ENCODE measurements around the gene ZNF862. TPM values are rescaled to one million over a fixed set of nuclear protein-coding genes. Genes with fewer than 3 reads are reported as not detected.

The ZNF862 gene
- total and polyA plus RNA-seq, 10 of the 15 experiments (the other 5 are each of a cell fraction or from before 2014, with no cell fraction given) = 0.49 to 7.7 (median 3.5) TPM

DNA sequence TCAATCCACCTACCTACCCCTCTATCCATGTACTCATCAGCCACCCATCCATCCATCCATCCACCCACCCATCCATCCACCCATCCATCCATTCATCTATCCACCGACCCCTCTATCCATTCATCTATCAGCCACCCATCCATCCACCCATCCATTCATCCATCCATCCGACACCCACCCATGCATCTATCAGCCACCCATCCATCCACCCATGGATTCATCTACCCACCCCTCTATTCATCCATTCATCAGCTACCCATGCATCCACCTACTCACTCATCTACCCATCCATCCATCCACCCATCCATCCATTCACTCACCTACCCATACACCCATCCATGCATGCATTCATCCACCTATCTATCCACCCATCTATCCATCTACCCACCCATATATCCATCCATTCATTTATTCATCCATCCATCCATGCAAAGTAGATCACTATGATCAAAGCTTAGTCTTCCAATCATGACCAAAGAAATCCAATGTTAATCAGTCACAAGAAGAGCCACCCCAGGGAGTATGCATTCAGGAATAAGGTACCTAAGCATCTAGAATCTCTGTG is 37.1 kb upstream of the ZNF862 start:
- in situ Hi-C loops (cut with MboI) = no loop called here
- intact Hi-C loops (cut with micrococcal nuclease; ENCODE audit: unreplicated experiment) = no loop called here
- Histone ChIP-seq H2AFZ (ENCODE audit: control insufficient read depth, low read depth, low read length) (no peak overlapping the region), H3K4me1 (ENCODE audit: control insufficient read depth, insufficient read depth, low read length) (no peaks in the 10 kb centered on the region), H3K79me2 (ENCODE audit: control insufficient read depth, insufficient read depth, low read length) (no peaks in the 10 kb centered on the region), H3K4me3 (no peak overlapping the region), H3K9ac (ENCODE audit: control insufficient read depth, insufficient read depth, low read length) (no peak overlapping the region), H3K27ac (ENCODE audit: control insufficient read depth, insufficient read depth) (no peak overlapping the region), H3K36me3 (ENCODE audit: control insufficient read depth in 2 of 2, insufficient read depth in 2 of 2, low read length in 1 of 2) (no peaks in the 10 kb centered on the region), H3K4me2 (ENCODE audit: control insufficient read depth, insufficient read depth) (no peak overlapping the region), H4K20me1 (ENCODE audit: control insufficient read depth, insufficient read depth) (no peaks in the 10 kb centered on the region), H3K27me3 (replicated peaks in 1 of 2; ENCODE audit: control insufficient read depth in 2 of 2, insufficient read depth in 2 of 2, low read length in 1 of 2) (no peaks in the 10 kb centered on the region), H3K9me3 (replicated peaks; ENCODE audit: control insufficient read depth, insufficient read depth, low read length) (no peaks in the 10 kb centered on the region)
- no peak for FAIRE-seq
- ChIA-PET SMC1A (ENCODE audit: uncharacterized antibody, unreplicated experiment) (interaction anchor here (1.1 kb wide), 1 partner anchor 138 kb away, joined by 5 read pairs; no protein-coding TSS in a partner anchor), RAD21 (ENCODE audit: unreplicated experiment) (no interaction called here), CTCF (interaction anchor here (0.8 to 2.2 kb wide), 3 partner anchors 59 to 491 kb away, joined by 3 to 8 read pairs (median 3); no protein-coding TSS in a partner anchor), POLR2A (no interaction called here)
- BruUV-seq (replicated peaks) = no TSS peak
- ATAC-seq = no peak
- no peak for DNase-seq (ENCODE audit: low read depth, low spot score)
- WGBS (ENCODE audit: insufficient coverage, insufficient replicate concordance, low lambda C conversion rate, missing lambda C conversion rate) = 64% methylated on average over 1 of the region's 2 CpGs
- no peak for TF ChIP-seq CBFB (IDR thresholded peaks at IDR 0.05; ENCODE audit: low read depth)
- no peak for TF ChIP-seq SMARCA5 (IDR thresholded peaks at IDR 0.05)
- no peak for TF ChIP-seq NR2C1 (IDR thresholded peaks at IDR 0.05)
- TF ChIP-seq, protein P1, sequence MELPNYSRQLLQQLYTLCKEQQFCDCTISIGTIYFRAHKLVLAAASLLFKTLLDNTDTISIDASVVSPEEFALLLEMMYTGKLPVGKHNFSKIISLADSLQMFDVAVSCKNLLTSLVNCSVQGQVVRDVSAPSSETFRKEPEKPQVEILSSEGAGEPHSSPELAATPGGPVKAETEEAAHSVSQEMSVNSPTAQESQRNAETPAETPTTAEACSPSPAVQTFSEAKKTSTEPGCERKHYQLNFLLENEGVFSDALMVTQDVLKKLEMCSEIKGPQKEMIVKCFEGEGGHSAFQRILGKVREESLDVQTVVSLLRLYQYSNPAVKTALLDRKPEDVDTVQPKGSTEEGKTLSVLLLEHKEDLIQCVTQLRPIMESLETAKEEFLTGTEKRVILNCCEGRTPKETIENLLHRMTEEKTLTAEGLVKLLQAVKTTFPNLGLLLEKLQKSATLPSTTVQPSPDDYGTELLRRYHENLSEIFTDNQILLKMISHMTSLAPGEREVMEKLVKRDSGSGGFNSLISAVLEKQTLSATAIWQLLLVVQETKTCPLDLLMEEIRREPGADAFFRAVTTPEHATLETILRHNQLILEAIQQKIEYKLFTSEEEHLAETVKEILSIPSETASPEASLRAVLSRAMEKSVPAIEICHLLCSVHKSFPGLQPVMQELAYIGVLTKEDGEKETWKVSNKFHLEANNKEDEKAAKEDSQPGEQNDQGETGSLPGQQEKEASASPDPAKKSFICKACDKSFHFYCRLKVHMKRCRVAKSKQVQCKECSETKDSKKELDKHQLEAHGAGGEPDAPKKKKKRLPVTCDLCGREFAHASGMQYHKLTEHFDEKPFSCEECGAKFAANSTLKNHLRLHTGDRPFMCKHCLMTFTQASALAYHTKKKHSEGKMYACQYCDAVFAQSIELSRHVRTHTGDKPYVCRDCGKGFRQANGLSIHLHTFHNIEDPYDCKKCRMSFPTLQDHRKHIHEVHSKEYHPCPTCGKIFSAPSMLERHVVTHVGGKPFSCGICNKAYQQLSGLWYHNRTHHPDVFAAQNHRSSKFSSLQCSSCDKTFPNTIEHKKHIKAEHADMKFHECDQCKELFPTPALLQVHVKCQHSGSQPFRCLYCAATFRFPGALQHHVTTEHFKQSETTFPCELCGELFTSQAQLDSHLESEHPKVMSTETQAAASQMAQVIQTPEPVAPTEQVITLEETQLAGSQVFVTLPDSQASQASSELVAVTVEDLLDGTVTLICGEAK (IDR thresholded peaks at IDR 0.05; ENCODE audit: borderline replicate concordance) = no peak
- TF ChIP-seq, protein P2, sequence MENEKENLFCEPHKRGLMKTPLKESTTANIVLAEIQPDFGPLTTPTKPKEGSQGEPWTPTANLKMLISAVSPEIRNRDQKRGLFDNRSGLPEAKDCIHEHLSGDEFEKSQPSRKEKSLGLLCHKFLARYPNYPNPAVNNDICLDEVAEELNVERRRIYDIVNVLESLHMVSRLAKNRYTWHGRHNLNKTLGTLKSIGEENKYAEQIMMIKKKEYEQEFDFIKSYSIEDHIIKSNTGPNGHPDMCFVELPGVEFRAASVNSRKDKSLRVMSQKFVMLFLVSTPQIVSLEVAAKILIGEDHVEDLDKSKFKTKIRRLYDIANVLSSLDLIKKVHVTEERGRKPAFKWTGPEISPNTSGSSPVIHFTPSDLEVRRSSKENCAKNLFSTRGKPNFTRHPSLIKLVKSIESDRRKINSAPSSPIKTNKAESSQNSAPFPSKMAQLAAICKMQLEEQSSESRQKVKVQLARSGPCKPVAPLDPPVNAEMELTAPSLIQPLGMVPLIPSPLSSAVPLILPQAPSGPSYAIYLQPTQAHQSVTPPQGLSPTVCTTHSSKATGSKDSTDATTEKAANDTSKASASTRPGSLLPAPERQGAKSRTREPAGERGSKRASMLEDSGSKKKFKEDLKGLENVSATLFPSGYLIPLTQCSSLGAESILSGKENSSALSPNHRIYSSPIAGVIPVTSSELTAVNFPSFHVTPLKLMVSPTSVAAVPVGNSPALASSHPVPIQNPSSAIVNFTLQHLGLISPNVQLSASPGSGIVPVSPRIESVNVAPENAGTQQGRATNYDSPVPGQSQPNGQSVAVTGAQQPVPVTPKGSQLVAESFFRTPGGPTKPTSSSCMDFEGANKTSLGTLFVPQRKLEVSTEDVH (IDR thresholded peaks at IDR 0.05; ENCODE audit: low read depth, partially characterized antibody) = no peak
- no peak for TF ChIP-seq CREB1 (IDR thresholded peaks at IDR 0.05; ENCODE audit: low read depth)
- TF ChIP-seq SMAD1 (IDR thresholded peaks at IDR 0.05; ENCODE audit: low read depth, partially characterized antibody) = no peak
- TF ChIP-seq, protein P3, sequence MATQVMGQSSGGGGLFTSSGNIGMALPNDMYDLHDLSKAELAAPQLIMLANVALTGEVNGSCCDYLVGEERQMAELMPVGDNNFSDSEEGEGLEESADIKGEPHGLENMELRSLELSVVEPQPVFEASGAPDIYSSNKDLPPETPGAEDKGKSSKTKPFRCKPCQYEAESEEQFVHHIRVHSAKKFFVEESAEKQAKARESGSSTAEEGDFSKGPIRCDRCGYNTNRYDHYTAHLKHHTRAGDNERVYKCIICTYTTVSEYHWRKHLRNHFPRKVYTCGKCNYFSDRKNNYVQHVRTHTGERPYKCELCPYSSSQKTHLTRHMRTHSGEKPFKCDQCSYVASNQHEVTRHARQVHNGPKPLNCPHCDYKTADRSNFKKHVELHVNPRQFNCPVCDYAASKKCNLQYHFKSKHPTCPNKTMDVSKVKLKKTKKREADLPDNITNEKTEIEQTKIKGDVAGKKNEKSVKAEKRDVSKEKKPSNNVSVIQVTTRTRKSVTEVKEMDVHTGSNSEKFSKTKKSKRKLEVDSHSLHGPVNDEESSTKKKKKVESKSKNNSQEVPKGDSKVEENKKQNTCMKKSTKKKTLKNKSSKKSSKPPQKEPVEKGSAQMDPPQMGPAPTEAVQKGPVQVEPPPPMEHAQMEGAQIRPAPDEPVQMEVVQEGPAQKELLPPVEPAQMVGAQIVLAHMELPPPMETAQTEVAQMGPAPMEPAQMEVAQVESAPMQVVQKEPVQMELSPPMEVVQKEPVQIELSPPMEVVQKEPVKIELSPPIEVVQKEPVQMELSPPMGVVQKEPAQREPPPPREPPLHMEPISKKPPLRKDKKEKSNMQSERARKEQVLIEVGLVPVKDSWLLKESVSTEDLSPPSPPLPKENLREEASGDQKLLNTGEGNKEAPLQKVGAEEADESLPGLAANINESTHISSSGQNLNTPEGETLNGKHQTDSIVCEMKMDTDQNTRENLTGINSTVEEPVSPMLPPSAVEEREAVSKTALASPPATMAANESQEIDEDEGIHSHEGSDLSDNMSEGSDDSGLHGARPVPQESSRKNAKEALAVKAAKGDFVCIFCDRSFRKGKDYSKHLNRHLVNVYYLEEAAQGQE (IDR thresholded peaks at IDR 0.05; ENCODE audit: low read depth, low read length) = no peak
- no peak for TF ChIP-seq TBL1XR1 (IDR thresholded peaks at IDR 0.05; ENCODE audit: low read depth, low read length)
- no peak for TF ChIP-seq ZSCAN29 (IDR thresholded peaks at IDR 0.05)
- TF ChIP-seq NRF1 (conservative IDR thresholded peaks at IDR 0.05; ENCODE audit: low read depth, low read length) = no peak
- no peak for TF ChIP-seq MYB (IDR thresholded peaks at IDR 0.05; ENCODE audit: borderline replicate concordance, low read depth, low read length)

All from GM12878 (cell line).